AG09319 (cell line): ENCODE data around the gene ARL15.

Experiments used
- DNase-seq: peaks from one replicate; pipeline ENCODE4 v3.0.0-alpha.2; 2010; ENCODE audit warnings: low read depth; ENCODE audit errors: extremely low read depth
- CTCF ChIP-seq: IDR thresholded peaks from 2 replicates; pipeline ENCODE4 v1.5.1; 2011; ENCODE audit warnings: low read depth, mild to moderate bottlenecking, inconsistent platforms, low read length, moderate library complexity

Gene ARL15

GRCh38 chr5:53878015-53878414, 432.4 kb downstream of the ARL15 start:
- TF ChIP-seq CTCF: no peak
- DNase-seq: no peak

GRCh38 chr5:53877243-53877642, 433.1 kb downstream of the ARL15 start:
- peak; percentile 16 for DNase-seq
- no peak for TF ChIP-seq CTCF

- TF ChIP-seq CTCF: no peak; the same call in 1 of the 2 replicates
- DNase-seq: no peak
Observed at GRCh38 chr5:53874409-53874808, 436.0 kb downstream of the ARL15 start.

- no peak for TF ChIP-seq CTCF
- DNase-seq: no peak
Observed at GRCh38 chr5:53873235-53873634, 437.1 kb downstream of the ARL15 start.

GRCh38 chr5:53871775-53872174, 438.6 kb downstream of the ARL15 start:
- no peak for TF ChIP-seq CTCF
- no peak for DNase-seq

- peak; percentile 8 for TF ChIP-seq CTCF
- DNase-seq: no peak
Observed at GRCh38 chr5:53871050-53871449, 439.3 kb downstream of the ARL15 start.

GRCh38 chr5:53858700-53859456, 451.5 kb downstream of the ARL15 start:
- TF ChIP-seq CTCF: no peak

More at GRCh38 chr5:53858700-53859456, 451.5 kb downstream of the ARL15 start:
- no peak for DNase-seq
